ES-I3 (cell line): ENCODE results near the gene CLEC16A.

Source experiments
- H3K36me3 ChIP-seq: 2 replicates; pipeline ENCODE4 v1.6.1; 2013; ENCODE audit warnings: mild to moderate bottlenecking, low read length, control low read depth, moderate library complexity; ENCODE audit not compliant: insufficient read depth
- H3K4me1 ChIP-seq: 2 replicates; pipeline ENCODE4 v1.6.1; 2013; ENCODE audit warnings: mild to moderate bottlenecking, control low read depth, low read length; ENCODE audit not compliant: insufficient read depth
- H3K9ac ChIP-seq: 2 replicates; pipeline ENCODE4 v1.6.1; 2013; ENCODE audit warnings: low read depth, mild to moderate bottlenecking, low read length, moderate library complexity
- H3K9me3 ChIP-seq: 2 replicates; pipeline ENCODE4 v1.6.1; 2013; ENCODE audit warnings: mild to moderate bottlenecking, low read length, moderate library complexity; ENCODE audit not compliant: control insufficient read depth, insufficient read depth

Gene CLEC16A

GRCh38 chr16:11139326-11140097 is 195.1 kb downstream of the CLEC16A start:
- Histone ChIP-seq H3K36me3 (no peaks in the 10 kb centered on the region), H3K9ac (no peak overlapping the region), H3K4me1 (peaks cover 12% of the 10 kb centered on the region; the same call in 1 of the 2 replicates), H3K9me3 (no peaks in the 10 kb centered on the region)

- Histone ChIP-seq H3K4me1 (peaks cover 12% of the 10 kb centered on the region; the same call in 1 of the 2 replicates), H3K36me3 (no peaks in the 10 kb centered on the region), H3K9me3 (no peaks in the 10 kb centered on the region), H3K9ac (no peak overlapping the region)
Observed at GRCh38 chr16:11140098-11140375, 195.7 kb downstream of the CLEC16A start.

GRCh38 chr16:11140466-11140865 is 196.1 kb downstream of the CLEC16A start:
- Histone ChIP-seq H3K36me3 (no peaks in the 10 kb centered on the region), H3K9me3 (no peaks in the 10 kb centered on the region), H3K9ac (no peak overlapping the region), H3K4me1 (peaks cover 12% of the 10 kb centered on the region; the same call in 1 of the 2 replicates)

GRCh38 chr16:11140867-11141266 is 196.5 kb downstream of the CLEC16A start:
- H3K9me3 ChIP-seq: no peaks in the 10 kb centered on the region
- H3K9ac ChIP-seq: no peak overlapping the region
- no peaks in the 10 kb centered on the region for H3K36me3 ChIP-seq
- H3K4me1 ChIP-seq: peaks cover 12% of the 10 kb centered on the region; the same call in 1 of the 2 replicates

- Histone ChIP-seq H3K9ac (no peak overlapping the region), H3K9me3 (no peaks in the 10 kb centered on the region), H3K4me1 (peaks cover 12% of the 10 kb centered on the region; the same call in 1 of the 2 replicates), H3K36me3 (no peaks in the 10 kb centered on the region)
Observed at GRCh38 chr16:11141409-11142260, 197.3 kb downstream of the CLEC16A start.

GRCh38 chr16:11142261-11142630 is 197.9 kb downstream of the CLEC16A start:
- H3K9me3 ChIP-seq: no peaks in the 10 kb centered on the region
- H3K36me3 ChIP-seq: no peaks in the 10 kb centered on the region
- no peak overlapping the region for H3K9ac ChIP-seq
- H3K4me1 ChIP-seq: peaks cover 12% of the 10 kb centered on the region; the same call in 1 of the 2 replicates

GRCh38 chr16:11142951-11143350 is 198.6 kb downstream of the CLEC16A start:
- Histone ChIP-seq H3K9ac (no peak overlapping the region), H3K36me3 (no peaks in the 10 kb centered on the region)

GRCh38 chr16:11143372-11144035 is 199.1 kb downstream of the CLEC16A start:
- H3K4me1 ChIP-seq: peaks cover 12% of the 10 kb centered on the region; the same call in 1 of the 2 replicates
- H3K36me3 ChIP-seq: no peaks in the 10 kb centered on the region
- H3K9me3 ChIP-seq: no peaks in the 10 kb centered on the region
- no peak overlapping the region for H3K9ac ChIP-seq

More at GRCh38 chr16:11142951-11143350, 198.6 kb downstream of the CLEC16A start:
- Histone ChIP-seq H3K9me3 (no peaks in the 10 kb centered on the region), H3K4me1 (peaks cover 12% of the 10 kb centered on the region; the same call in 1 of the 2 replicates)

GRCh38 chr16:11144122-11144521 is 199.8 kb downstream of the CLEC16A start:
- no peak overlapping the region for H3K9ac ChIP-seq
- peaks cover 12% of the 10 kb centered on the region; the same call in 1 of the 2 replicates for H3K4me1 ChIP-seq
- H3K9me3 ChIP-seq: no peaks in the 10 kb centered on the region
- no peaks in the 10 kb centered on the region for H3K36me3 ChIP-seq

GRCh38 chr16:11145173-11145818 is 200.9 kb downstream of the CLEC16A start:
- no peaks in the 10 kb centered on the region for H3K36me3 ChIP-seq
- H3K9ac ChIP-seq: no peak overlapping the region
- H3K9me3 ChIP-seq: no peaks in the 10 kb centered on the region
- peaks cover 2% of the 10 kb centered on the region; the same call in 1 of the 2 replicates for H3K4me1 ChIP-seq

GRCh38 chr16:11145819-11146211 is 201.5 kb downstream of the CLEC16A start:
- Histone ChIP-seq H3K36me3 (no peaks in the 10 kb centered on the region), H3K9ac (no peak overlapping the region), H3K4me1 (no peaks in the 10 kb centered on the region), H3K9me3 (no peaks in the 10 kb centered on the region)

- no peaks in the 10 kb centered on the region for H3K36me3 ChIP-seq
Observed at GRCh38 chr16:11147033-11147753, 202.8 kb downstream of the CLEC16A start.

GRCh38 chr16:11147754-11148444 is 203.5 kb downstream of the CLEC16A start:
- Histone ChIP-seq H3K9me3 (no peaks in the 10 kb centered on the region), H3K9ac (no peak overlapping the region), H3K36me3 (no peaks in the 10 kb centered on the region), H3K4me1 (no peaks in the 10 kb centered on the region)

More at GRCh38 chr16:11147033-11147753, 202.8 kb downstream of the CLEC16A start:
- no peak overlapping the region for H3K9ac ChIP-seq
- H3K4me1 ChIP-seq: no peaks in the 10 kb centered on the region
- no peaks in the 10 kb centered on the region for H3K9me3 ChIP-seq
